ENCODE results near the gene APPL1.

Gene APPL1

GRCh38 chr3:57230006-57230405 lies 2.5 kb downstream of the APPL1 start (continued):
- TF ChIP-seq ZBTB49 (tag by site-specific recombination; IDR thresholded peaks at IDR 0.05; ENCODE audit: low read depth), result no peak
- TF ChIP-seq ZFP69B (tag by site-specific recombination; IDR thresholded peaks at IDR 0.05), result no peak
- no peak for TF ChIP-seq ZNF274 (IDR thresholded peaks at IDR 0.05; ENCODE audit: low read length)
- TF ChIP-seq ZNF274 (tag by site-specific recombination; IDR thresholded peaks at IDR 0.05; ENCODE audit: borderline replicate concordance), result no peak
- no peak for TF ChIP-seq MEIS1 (CRISPR knock-in tag; IDR thresholded peaks at IDR 0.05; ENCODE audit: borderline replicate concordance)
- TF ChIP-seq ZNF433 (tag by site-specific recombination; IDR thresholded peaks at IDR 0.05; ENCODE audit: low read depth), result no peak
- no peak for TF ChIP-seq ZNF335 (tag by site-specific recombination; conservative IDR thresholded peaks at IDR 0.05)

DNA sequence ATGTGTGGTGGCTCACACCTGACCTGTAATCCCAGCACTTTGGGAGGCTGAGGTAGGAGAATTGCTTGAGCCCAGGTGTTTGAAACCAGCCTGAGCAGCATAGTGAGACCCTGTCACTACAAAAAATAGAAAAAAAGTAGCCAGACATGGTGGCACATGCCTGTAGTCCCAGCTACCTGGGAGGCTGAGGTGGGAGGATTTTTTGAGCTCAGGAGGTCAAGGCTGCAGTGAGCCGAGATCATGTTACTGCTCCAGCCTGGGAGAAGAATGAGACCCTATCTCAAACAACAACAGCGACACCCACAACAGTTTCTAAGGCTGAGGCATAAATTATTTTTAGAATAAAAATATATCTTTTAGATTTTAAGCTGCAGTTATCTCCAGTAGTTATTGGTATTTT lies 6.3 kb downstream of the APPL1 start:
- Histone ChIP-seq H3K4me1 (ENCODE audit: control insufficient read depth, insufficient read depth, low read length) (no peaks in the 10 kb centered on the region; the same call in 1 of the 2 replicates), H3K9me3 (ENCODE audit: control insufficient read depth, insufficient read depth, low read depth, low read length) (no peaks in the 10 kb centered on the region), H3K36me3 (ENCODE audit: control insufficient read depth in 2 of 2, insufficient read depth in 1 of 2, low read length in 2 of 2) (peaks cover 7 to 18% of the 10 kb centered on the region in 2 experiments; a peak in 2 of 3 replicates), H3K4me3 (ENCODE audit: low read depth, low read length) (no peak overlapping the region), H3K27ac (ENCODE audit: extremely low read depth, low read depth, low read length) (no peak overlapping the region)
- ChIA-PET POLR2A (no interaction called here), CTCF (no interaction called here)
- peak; percentile 28; the same call in 1 of the 2 replicates for TF ChIP-seq GLIS1 (tag by site-specific recombination; IDR thresholded peaks at IDR 0.05)
- TF ChIP-seq ZNF311 (tag by site-specific recombination; IDR thresholded peaks at IDR 0.05; ENCODE audit: borderline replicate concordance), result no peak

DNA sequence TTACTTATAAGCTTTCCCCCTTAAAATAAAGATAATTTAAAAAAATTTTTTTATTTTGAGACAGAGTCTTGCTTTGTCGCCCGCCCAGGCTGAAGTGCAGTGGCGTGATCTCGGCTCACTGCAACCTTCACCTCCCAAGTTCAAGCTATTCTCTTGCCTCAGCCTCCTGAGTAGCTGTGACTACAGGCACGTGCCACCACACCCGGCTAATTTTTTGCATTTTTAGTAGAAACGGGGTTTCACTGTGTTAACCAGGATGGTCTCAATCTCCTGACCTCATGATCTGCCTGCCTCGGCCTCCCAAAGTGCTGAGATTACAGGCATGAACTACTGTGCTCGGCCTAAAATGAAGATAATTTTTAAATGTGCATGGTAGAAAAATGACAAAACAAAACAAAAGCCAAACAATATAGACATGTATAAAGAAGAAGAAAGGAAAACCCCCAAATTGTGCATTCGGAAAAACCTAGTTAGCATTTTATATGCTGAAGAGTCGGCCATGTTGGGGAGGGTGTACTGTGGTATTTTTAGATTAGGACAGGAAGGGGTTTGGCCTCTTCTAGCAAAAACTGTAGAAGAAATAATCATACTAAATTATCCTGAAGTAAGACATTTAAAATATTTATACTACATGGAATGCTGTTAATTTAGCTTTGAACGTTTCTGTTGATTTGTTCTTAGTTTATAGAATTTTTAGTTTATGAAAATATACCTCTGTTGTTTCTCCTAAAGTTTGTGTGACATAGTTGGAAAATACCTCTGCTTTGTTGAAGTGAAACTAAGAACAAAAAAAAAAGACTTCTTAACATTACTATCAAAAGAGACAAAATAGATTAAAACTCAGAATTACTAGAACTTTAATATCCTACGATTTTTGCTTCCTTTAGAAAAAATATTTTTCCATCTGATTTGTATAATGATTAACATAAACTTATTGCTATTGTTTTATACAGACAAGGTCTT lies 7.4 kb downstream of the APPL1 start:
- ChIA-PET CTCF (no interaction called here), POLR2A (interaction anchor here (0.6 to 0.7 kb wide), 2 partner anchors 42 to 601 kb away, joined by 3 read pairs; no protein-coding TSS in a partner anchor)
- Histone ChIP-seq H3K36me3 (ENCODE audit: control insufficient read depth in 2 of 2, insufficient read depth in 1 of 2, low read length in 2 of 2) (peaks cover 14 to 29% of the 10 kb centered on the region in 2 experiments), H3K4me3 (ENCODE audit: low read depth, low read length) (no peak overlapping the region), H3K9me3 (ENCODE audit: control insufficient read depth, insufficient read depth, low read depth, low read length) (no peaks in the 10 kb centered on the region), H3K4me1 (ENCODE audit: control insufficient read depth, insufficient read depth, low read length) (no peaks in the 10 kb centered on the region; the same call in 1 of the 2 replicates), H3K27ac (ENCODE audit: extremely low read depth, low read depth, low read length) (no peak overlapping the region)
- TF ChIP-seq ZNF214 (tag by site-specific recombination; IDR thresholded peaks at IDR 0.05; ENCODE audit: borderline replicate concordance) (no peak), ZNF677 (tag by site-specific recombination; IDR thresholded peaks at IDR 0.05) (no peak), ZNF112 (tag by site-specific recombination; IDR thresholded peaks at IDR 0.05) (no peak), KLF17 (tag by site-specific recombination; IDR thresholded peaks at IDR 0.05) (no peak), TRIM28 (IDR thresholded peaks at IDR 0.05; ENCODE audit: borderline replicate concordance, low read length) (no peak), ZNF426 (tag by site-specific recombination; IDR thresholded peaks at IDR 0.05) (no peak), ZBTB17 (tag by site-specific recombination; IDR thresholded peaks at IDR 0.05) (no peak), HOXD13 (CRISPR knock-in tag; IDR thresholded peaks at IDR 0.05; ENCODE audit: borderline replicate concordance) (no peak)
- TF ChIP-seq, protein P1, sequence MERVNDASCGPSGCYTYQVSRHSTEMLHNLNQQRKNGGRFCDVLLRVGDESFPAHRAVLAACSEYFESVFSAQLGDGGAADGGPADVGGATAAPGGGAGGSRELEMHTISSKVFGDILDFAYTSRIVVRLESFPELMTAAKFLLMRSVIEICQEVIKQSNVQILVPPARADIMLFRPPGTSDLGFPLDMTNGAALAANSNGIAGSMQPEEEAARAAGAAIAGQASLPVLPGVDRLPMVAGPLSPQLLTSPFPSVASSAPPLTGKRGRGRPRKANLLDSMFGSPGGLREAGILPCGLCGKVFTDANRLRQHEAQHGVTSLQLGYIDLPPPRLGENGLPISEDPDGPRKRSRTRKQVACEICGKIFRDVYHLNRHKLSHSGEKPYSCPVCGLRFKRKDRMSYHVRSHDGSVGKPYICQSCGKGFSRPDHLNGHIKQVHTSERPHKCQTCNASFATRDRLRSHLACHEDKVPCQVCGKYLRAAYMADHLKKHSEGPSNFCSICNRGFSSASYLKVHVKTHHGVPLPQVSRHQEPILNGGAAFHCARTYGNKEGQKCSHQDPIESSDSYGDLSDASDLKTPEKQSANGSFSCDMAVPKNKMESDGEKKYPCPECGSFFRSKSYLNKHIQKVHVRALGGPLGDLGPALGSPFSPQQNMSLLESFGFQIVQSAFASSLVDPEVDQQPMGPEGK (tag by site-specific recombination; IDR thresholded peaks at IDR 0.05), result no peak
